CD4-positive, alpha-beta T cell (primary cell): ENCODE data around the gene BCL2A1. TPM values are rescaled to one million over a fixed set of nuclear protein-coding genes. Genes with fewer than 3 reads are reported as not detected.

Source experiments
- ATAC-seq: fragments of 200-7000 bp; cut with Tn5 transposase; one replicate; pipeline ENCODE4 v1.10.0; 2022; ENCODE audit warnings: mild to moderate bottlenecking; ENCODE audit not compliant: poor library complexity
- CTCF ChIA-PET: fragments of 350-600 bp; sonication (Branson Sonifier 250); formaldehyde crosslinking; loops from one replicate; lab custom pipeline; 2021; ENCODE audit warnings: antibody characterized with exemption, inconsistent platforms; lab: Charles Lee
- POLR2A ChIA-PET: fragments of 350-600 bp; sonication (Branson Sonifier 250); formaldehyde crosslinking; loops from one replicate; lab custom pipeline; 2021; ENCODE audit warnings: antibody characterized with exemption, inconsistent platforms; lab: Charles Lee
- DNase-seq, 14 experiments: peaks; one replicate each; pipeline ENCODE4 v3.0.0-alpha.2; 2013 to 2020; ENCODE audit warnings: mixed read lengths in 2 of 14
- H3K27ac ChIP-seq, 2 donors: one replicate each; pipeline versions ENCODE4 v1.5.1 to v1.7.0; 2013; ENCODE audit warnings: low read length in 2 of 2, low read depth in 1 of 2, mild to moderate bottlenecking in 1 of 2
- H3K27me3 ChIP-seq, 2 experiments: 1 replicate in 1 of 2; 2 replicates in 1 of 2; pipeline versions ENCODE4 v1.6.1 to v1.7.0; 2013; ENCODE audit warnings: low read length in 2 of 2, control low read depth in 1 of 2, mild to moderate bottlenecking in 1 of 2, moderate library complexity in 1 of 2; ENCODE audit not compliant: insufficient read depth in 2 of 2, control insufficient read depth in 1 of 2
- H3K36me3 ChIP-seq: one replicate; pipeline ENCODE4 v1.6.1; 2013; ENCODE audit warnings: low read length, control low read depth; ENCODE audit not compliant: insufficient read depth
- H3K4me1 ChIP-seq: one replicate; pipeline ENCODE4 v1.6.1; 2013; ENCODE audit warnings: low read length, control low read depth; ENCODE audit not compliant: insufficient read depth
- H3K4me3 ChIP-seq: one replicate; pipeline ENCODE4 v1.5.1; 2013; ENCODE audit warnings: mild to moderate bottlenecking, low read length, moderate library complexity
- H3K9me3 ChIP-seq, 2 experiments: 1 replicate in 1 of 2; 2 replicates in 1 of 2; pipeline versions ENCODE4 v1.6.1 to v1.7.0; 2013; ENCODE audit warnings: low read length in 2 of 2, mild to moderate bottlenecking in 2 of 2, control low read depth in 1 of 2, moderate library complexity in 1 of 2; ENCODE audit not compliant: control insufficient read depth in 1 of 2, insufficient read depth in 1 of 2
- H3K27ac Mint-ChIP-seq: one replicate; pipeline ENCODE4 v1.8.0; 2020; ENCODE audit warnings: mixed read lengths
- H3K27me3 Mint-ChIP-seq: one replicate; pipeline ENCODE4 v1.8.0; 2021; ENCODE audit warnings: mixed read lengths
- H3K36me3 Mint-ChIP-seq: one replicate; pipeline ENCODE4 v1.8.0; 2021; ENCODE audit warnings: low read depth, mixed read lengths
- H3K4me1 Mint-ChIP-seq: one replicate; pipeline ENCODE4 v1.8.0; 2021; ENCODE audit warnings: low read depth, mixed read lengths
- H3K4me3 Mint-ChIP-seq: one replicate; pipeline ENCODE4 v1.8.0; 2020; ENCODE audit warnings: mild to moderate bottlenecking, mixed read lengths
- H3K9me3 Mint-ChIP-seq: one replicate; pipeline ENCODE4 v1.8.0; 2020; ENCODE audit warnings: mixed read lengths
- intact Hi-C, 2 experiments: fragments of 100-400 bp; cut with DNase I in 1 of 2; cut with micrococcal nuclease in 1 of 2; formaldehyde crosslinking; loops; one replicate each; pipeline versions ENCODE4 v1.15.1 to v1.9.0; 2023 to 2025; cut with DNase I, micrococcal nuclease
- total RNA-seq, 174 experiments: library from RNA in 2 of 174; stranded (reverse) in 2 of 174; gene quantifications; one replicate each; pipeline ENCODE4 v1.2.3 and lab custom pipeline; 2021 to 2026
- TF ChIP-seq, protein P1 (sequence below): fragments of 200-600 bp; IDR thresholded peaks from one replicate; pipeline ENCODE4 v1.8.0; 2022; ENCODE audit warnings: antibody characterized with exemption, mild to moderate bottlenecking

Gene BCL2A1
- total RNA-seq, 2 experiments from 2014 or later, result 18.7 to 20.0 TPM

DNA sequence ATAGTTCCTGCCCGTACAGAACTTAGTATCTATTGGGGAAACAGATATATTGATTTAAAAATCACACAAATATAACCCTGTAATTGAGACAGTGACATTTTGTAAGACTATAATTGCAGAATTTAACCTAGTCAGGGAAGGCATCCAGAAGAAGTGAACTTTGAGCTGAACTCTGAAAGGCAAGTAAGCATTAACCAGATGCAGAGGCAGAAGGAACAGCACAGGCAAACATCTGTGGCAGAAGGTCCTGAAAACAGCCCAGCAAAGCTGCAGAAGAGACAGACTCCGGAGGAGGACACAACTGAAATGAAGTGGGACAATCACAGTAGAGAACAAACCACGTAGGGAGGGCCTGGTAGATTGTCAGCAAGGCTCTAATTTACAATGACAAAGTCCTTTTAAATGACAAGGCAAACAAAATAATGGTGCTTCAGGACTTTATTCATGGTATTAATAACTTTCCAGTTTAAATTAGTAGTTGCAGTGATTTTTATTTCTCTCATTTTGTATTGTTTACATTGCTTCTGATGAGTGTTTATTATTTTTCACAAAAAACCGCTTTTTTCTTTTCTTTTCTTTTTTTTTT lies 14.5 kb downstream of the BCL2A1 start:
- Histone ChIP-seq H3K27ac (no peak overlapping the region), H3K9me3 (no peaks in the 10 kb centered on the region), H3K4me3 (no peak overlapping the region), H3K36me3 (peaks cover 11% of the 10 kb centered on the region), H3K4me1 (peaks cover 9% of the 10 kb centered on the region), H3K27me3 (no peaks in the 10 kb centered on the region)
- ATAC-seq (no peak), DNase-seq (no peak)
- TF ChIP-seq, protein P1, sequence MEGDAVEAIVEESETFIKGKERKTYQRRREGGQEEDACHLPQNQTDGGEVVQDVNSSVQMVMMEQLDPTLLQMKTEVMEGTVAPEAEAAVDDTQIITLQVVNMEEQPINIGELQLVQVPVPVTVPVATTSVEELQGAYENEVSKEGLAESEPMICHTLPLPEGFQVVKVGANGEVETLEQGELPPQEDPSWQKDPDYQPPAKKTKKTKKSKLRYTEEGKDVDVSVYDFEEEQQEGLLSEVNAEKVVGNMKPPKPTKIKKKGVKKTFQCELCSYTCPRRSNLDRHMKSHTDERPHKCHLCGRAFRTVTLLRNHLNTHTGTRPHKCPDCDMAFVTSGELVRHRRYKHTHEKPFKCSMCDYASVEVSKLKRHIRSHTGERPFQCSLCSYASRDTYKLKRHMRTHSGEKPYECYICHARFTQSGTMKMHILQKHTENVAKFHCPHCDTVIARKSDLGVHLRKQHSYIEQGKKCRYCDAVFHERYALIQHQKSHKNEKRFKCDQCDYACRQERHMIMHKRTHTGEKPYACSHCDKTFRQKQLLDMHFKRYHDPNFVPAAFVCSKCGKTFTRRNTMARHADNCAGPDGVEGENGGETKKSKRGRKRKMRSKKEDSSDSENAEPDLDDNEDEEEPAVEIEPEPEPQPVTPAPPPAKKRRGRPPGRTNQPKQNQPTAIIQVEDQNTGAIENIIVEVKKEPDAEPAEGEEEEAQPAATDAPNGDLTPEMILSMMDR, result no peak
- Mint-ChIP-seq H3K27ac (no peak overlapping the region), H3K9me3 (no peaks in the 10 kb centered on the region), H3K27me3 (no peaks in the 10 kb centered on the region), H3K4me1 (peaks cover 20% of the 10 kb centered on the region), H3K36me3 (peaks cover 4% of the 10 kb centered on the region), H3K4me3 (no peak overlapping the region)
- ChIA-PET CTCF (no interaction called here), POLR2A (interaction anchor here (0.7 kb wide), 1 partner anchor 326 kb away, joined by 3 read pairs; no protein-coding TSS in a partner anchor)
- intact Hi-C loops, result no loop called here

DNA sequence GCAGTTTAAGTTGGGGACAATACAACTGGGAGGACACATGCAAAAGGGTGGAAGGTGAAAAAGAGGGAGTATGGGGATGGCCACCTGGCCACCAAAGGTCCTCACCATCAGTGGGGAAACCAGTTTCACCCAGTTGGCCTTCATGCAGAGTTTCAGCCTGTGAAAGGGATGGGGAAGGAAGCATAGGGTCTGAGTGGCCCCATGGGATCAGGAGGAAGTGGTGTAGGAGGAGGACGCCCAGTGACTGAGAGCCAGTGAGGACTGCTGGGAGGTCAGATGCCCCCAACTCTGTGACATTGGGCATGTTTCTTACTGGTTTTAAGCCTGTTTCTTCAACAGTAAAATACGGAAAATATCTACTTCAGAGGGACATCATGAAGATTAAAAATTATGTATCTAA lies 16.3 kb downstream of the BCL2A1 start:
- H3K4me3 ChIP-seq, result no peak overlapping the region
- ATAC-seq (no peak), DNase-seq (no peak)
- no peaks in the 10 kb centered on the region for H3K9me3 ChIP-seq
- no peak overlapping the region for H3K4me3 Mint-ChIP-seq
- H3K27ac Mint-ChIP-seq, result peak overlapping the region; percentile 34
- H3K4me1 Mint-ChIP-seq, result peaks cover 20% of the 10 kb centered on the region
- no peaks in the 10 kb centered on the region for H3K9me3 Mint-ChIP-seq
- peaks cover 9% of the 10 kb centered on the region for H3K4me1 ChIP-seq
- TF ChIP-seq, protein P1, result no peak
- no peaks in the 10 kb centered on the region for H3K27me3 Mint-ChIP-seq
- ChIA-PET POLR2A (interaction anchor here (1.1 kb wide), 1 partner anchor 16 kb away, joined by 3 read pairs; the partner anchor contains the start of gene BCL2A1), CTCF (no interaction called here)
- no peaks in the 10 kb centered on the region for H3K27me3 ChIP-seq
- intact Hi-C loops, result no loop called here
- no peaks in the 10 kb centered on the region for H3K36me3 Mint-ChIP-seq
- peaks cover 3% of the 10 kb centered on the region for H3K36me3 ChIP-seq
- H3K27ac ChIP-seq, result peak overlapping the region in 1 of 2 donors; percentile 19

DNA sequence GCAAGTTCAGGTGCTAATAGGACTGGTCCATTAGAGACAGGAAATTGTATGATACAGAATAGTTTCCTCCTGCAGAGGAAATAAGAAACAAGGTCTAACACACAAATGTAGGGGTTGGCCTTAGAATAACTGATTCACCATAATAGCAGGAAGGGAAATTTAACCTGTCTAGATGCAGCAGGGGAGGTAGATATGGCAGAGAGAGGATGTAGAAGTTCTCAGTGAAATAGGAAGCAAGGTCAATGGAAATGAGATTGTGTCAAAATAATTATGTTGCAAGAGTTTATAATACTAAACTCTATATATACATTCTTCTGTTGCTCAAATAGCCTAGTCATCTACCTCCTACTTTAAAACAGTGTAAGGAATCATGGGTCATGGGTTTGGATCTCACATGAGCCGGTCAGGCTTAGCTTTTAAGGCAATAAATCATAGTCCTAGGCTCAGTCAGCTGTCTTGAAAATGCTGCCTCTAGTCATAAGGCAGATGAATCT lies 17.0 kb downstream of the BCL2A1 start:
- peak; percentile 48 for ATAC-seq
- H3K4me1 ChIP-seq, result peaks cover 9% of the 10 kb centered on the region
- H3K4me3 ChIP-seq, result no peak overlapping the region
- H3K9me3 ChIP-seq, result no peaks in the 10 kb centered on the region
- H3K27me3 ChIP-seq, result no peaks in the 10 kb centered on the region
- H3K36me3 ChIP-seq, result no peaks in the 10 kb centered on the region
- TF ChIP-seq, protein P1, result no peak
- Mint-ChIP-seq H3K4me3 (no peak overlapping the region), H3K36me3 (no peaks in the 10 kb centered on the region), H3K9me3 (no peaks in the 10 kb centered on the region), H3K27ac (peak overlapping the region; percentile 34), H3K4me1 (peaks cover 20% of the 10 kb centered on the region), H3K27me3 (no peaks in the 10 kb centered on the region)
- intact Hi-C loops, result no loop called here
- DNase-seq, result peak in 2 of 14 experiments; percentile 36 to 52
- peak overlapping the region in 1 of 2 donors; percentile 19 for H3K27ac ChIP-seq
- ChIA-PET CTCF (no interaction called here), POLR2A (interaction anchor here (1.1 kb wide), 1 partner anchor 17 kb away, joined by 3 read pairs; the partner anchor contains the start of gene BCL2A1)
